Measurements from ENCODE around the gene CAP2.
"Not testable (repeated sequence)": the region's sequence is repeated elsewhere in the genome, so short reads cannot be mapped to it uniquely, and the experiment has no call there.

The CAP2 gene

GRCh38 chr6:17585766-17586490 is 192.5 kb downstream of the CAP2 start:
- no peak overlapping the region for H2AK5ac ChIP-seq (ENCODE audit: low read length)
- no peaks in the 10 kb centered on the region for H3K79me1 ChIP-seq (ENCODE audit: low read length)
- no peak overlapping the region for H3K4ac ChIP-seq (ENCODE audit: low read depth, low read length)
- peak; percentile 4 to 45 for DNase-seq
- no peak overlapping the region for H2BK5ac ChIP-seq (ENCODE audit: low read depth, low read length, poor library complexity)
- H2AFZ ChIP-seq (ENCODE audit: insufficient read depth, low read length, poor library complexity): no peak overlapping the region
- no peaks in the 10 kb centered on the region for H3K9me3 ChIP-seq (ENCODE audit: insufficient read depth, low read depth, low read length)
- no peak overlapping the region for H3K23ac ChIP-seq (ENCODE audit: low read length)
- no peak overlapping the region for H2BK12ac ChIP-seq (ENCODE audit: low read length)
- H3K27me3 ChIP-seq (ENCODE audit: insufficient read depth, low read length): no peaks in the 10 kb centered on the region
- H3K4me2 ChIP-seq (ENCODE audit: low read length): no peak overlapping the region
- H3K9ac ChIP-seq (ENCODE audit: low read length): no peak overlapping the region
- H4K8ac ChIP-seq (ENCODE audit: low read depth, low read length): no peak overlapping the region
- no peaks in the 10 kb centered on the region for H3K36me3 ChIP-seq (ENCODE audit: control insufficient read depth in 1 of 2, insufficient read depth in 2 of 2, low read length in 2 of 2)
- WGBS (ENCODE audit: extremely low coverage, insufficient coverage, insufficient read length): no CpG with 5 or more reads among the region's 7 CpGs
- H4K91ac ChIP-seq (ENCODE audit: low read depth, low read length): no peak overlapping the region
- no peak overlapping the region for H4K12ac ChIP-seq (ENCODE audit: low read depth, low read length)
- no peak overlapping the region for H3K18ac ChIP-seq (ENCODE audit: low read length)
- peaks cover 0 to 2% of the 10 kb centered on the region in 2 experiments for H3K4me1 ChIP-seq (ENCODE audit: control insufficient read depth in 1 of 2, insufficient read depth in 2 of 2, low read length in 2 of 2)
- no peak overlapping the region for H3K27ac ChIP-seq (ENCODE audit: low read depth, low read length)
- no peak overlapping the region for H3K4me3 ChIP-seq (ENCODE audit: low read depth, low read length)
- H2BK120ac ChIP-seq (ENCODE audit: insufficient read depth, low read length, poor library complexity): no peak overlapping the region
- H3K79me2 ChIP-seq (ENCODE audit: control insufficient read depth, insufficient read depth, low read length, poor library complexity): no peaks in the 10 kb centered on the region
- H3K14ac ChIP-seq (ENCODE audit: low read length): no peak overlapping the region

GRCh38 chr6:17586623-17587022 is 193.2 kb downstream of the CAP2 start:
- H3K27ac ChIP-seq (ENCODE audit: low read depth, low read length); H3K9ac ChIP-seq (ENCODE audit: low read length); H3K4me2 ChIP-seq (ENCODE audit: low read length); H3K79me1 ChIP-seq (ENCODE audit: low read length); H2AFZ ChIP-seq (ENCODE audit: insufficient read depth, low read length, poor library complexity); H3K4me3 ChIP-seq (ENCODE audit: low read depth, low read length); H2AK5ac ChIP-seq (ENCODE audit: low read length); H3K4me1 ChIP-seq (ENCODE audit: control insufficient read depth in 1 of 2, insufficient read depth in 2 of 2, low read length in 2 of 2); H4K91ac ChIP-seq (ENCODE audit: low read depth, low read length); H3K18ac ChIP-seq (ENCODE audit: low read length); H3K36me3 ChIP-seq (ENCODE audit: control insufficient read depth in 1 of 2, insufficient read depth in 2 of 2, low read length in 2 of 2); H3K23ac ChIP-seq (ENCODE audit: low read length); H2BK5ac ChIP-seq (ENCODE audit: low read depth, low read length, poor library complexity); H2BK120ac ChIP-seq (ENCODE audit: insufficient read depth, low read length, poor library complexity); H4K8ac ChIP-seq (ENCODE audit: low read depth, low read length); H3K27me3 ChIP-seq (ENCODE audit: insufficient read depth, low read length); H3K4ac ChIP-seq (ENCODE audit: low read depth, low read length); DNase-seq; H3K9me3 ChIP-seq (ENCODE audit: insufficient read depth, low read depth, low read length); H3K14ac ChIP-seq (ENCODE audit: low read length); H2BK12ac ChIP-seq (ENCODE audit: low read length); H4K12ac ChIP-seq (ENCODE audit: low read depth, low read length); H3K79me2 ChIP-seq (ENCODE audit: control insufficient read depth, insufficient read depth, low read length, poor library complexity): not testable (repeated sequence)
- 99% methylated on average over 8 of the region's 13 CpGs for WGBS (ENCODE audit: extremely low coverage, insufficient coverage, insufficient read length)

DNA sequence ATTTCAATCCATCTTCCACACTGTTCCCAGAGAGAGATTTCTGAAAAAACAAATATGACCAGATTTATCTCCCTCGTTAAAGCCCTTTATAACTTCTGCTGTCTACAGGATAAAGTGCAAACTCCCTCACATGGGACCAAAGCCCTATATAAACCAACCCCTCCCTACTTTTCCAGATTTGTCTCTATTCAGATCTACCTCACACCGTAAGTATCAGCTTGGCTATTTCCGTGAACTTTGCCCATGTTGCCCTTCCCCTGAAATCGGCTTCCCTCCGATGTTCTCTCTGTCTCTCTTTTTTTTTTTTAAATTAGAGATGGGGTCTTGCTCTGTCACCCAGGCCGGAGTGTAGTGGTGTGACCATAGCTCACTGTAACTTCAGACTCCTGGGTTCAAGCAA is 194.6 kb downstream of the CAP2 start:
- no peak overlapping the region for H2BK12ac ChIP-seq (ENCODE audit: low read length)
- no CpG with 5 or more reads among the region's 6 CpGs for WGBS (ENCODE audit: extremely low coverage, insufficient coverage, insufficient read length)
- no peak for DNase-seq

GRCh38 chr6:17589406-17590096 is 196.2 kb downstream of the CAP2 start:
- Histone ChIP-seq H3K36me3 (ENCODE audit: control insufficient read depth in 1 of 2, insufficient read depth in 2 of 2, low read length in 2 of 2) (no peaks in the 10 kb centered on the region), H3K4me1 (ENCODE audit: control insufficient read depth in 1 of 2, insufficient read depth in 2 of 2, low read length in 2 of 2) (peaks cover 0 to 2% of the 10 kb centered on the region in 2 experiments), H3K27me3 (ENCODE audit: insufficient read depth, low read length) (no peaks in the 10 kb centered on the region), H2BK12ac (ENCODE audit: low read length) (no peak overlapping the region), H4K8ac (ENCODE audit: low read depth, low read length) (no peak overlapping the region), H3K14ac (ENCODE audit: low read length) (no peak overlapping the region), H3K27ac (ENCODE audit: low read depth, low read length) (no peak overlapping the region), H2BK5ac (ENCODE audit: low read depth, low read length, poor library complexity) (no peak overlapping the region), H3K4ac (ENCODE audit: low read depth, low read length) (no peak overlapping the region), H2AFZ (ENCODE audit: insufficient read depth, low read length, poor library complexity) (no peak overlapping the region), H4K91ac (ENCODE audit: low read depth, low read length) (no peak overlapping the region), H3K79me2 (ENCODE audit: control insufficient read depth, insufficient read depth, low read length, poor library complexity) (no peaks in the 10 kb centered on the region), H3K23ac (ENCODE audit: low read length) (no peak overlapping the region), H3K9me3 (ENCODE audit: insufficient read depth, low read depth, low read length) (no peaks in the 10 kb centered on the region), H3K4me3 (ENCODE audit: low read depth, low read length) (no peak overlapping the region), H3K18ac (ENCODE audit: low read length) (no peak overlapping the region), H3K4me2 (ENCODE audit: low read length) (no peak overlapping the region), H3K79me1 (ENCODE audit: low read length) (no peaks in the 10 kb centered on the region), H3K9ac (ENCODE audit: low read length) (no peak overlapping the region), H4K12ac (ENCODE audit: low read depth, low read length) (no peak overlapping the region), H2AK5ac (ENCODE audit: low read length) (no peak overlapping the region), H2BK120ac (ENCODE audit: insufficient read depth, low read length, poor library complexity) (no peak overlapping the region)
- DNase-seq: peak; percentile 97 to 99
- WGBS (ENCODE audit: extremely low coverage, insufficient coverage, insufficient read length): no CpG with 5 or more reads among the region's 5 CpGs

More for the DNA sequence above, 194.6 kb downstream of the CAP2 start:
- H3K9me3 ChIP-seq (ENCODE audit: insufficient read depth, low read depth, low read length): no peaks in the 10 kb centered on the region
- no peak overlapping the region for H2BK120ac ChIP-seq (ENCODE audit: insufficient read depth, low read length, poor library complexity)
- no peaks in the 10 kb centered on the region for H3K79me2 ChIP-seq (ENCODE audit: control insufficient read depth, insufficient read depth, low read length, poor library complexity)
- peaks cover 0 to 2% of the 10 kb centered on the region in 2 experiments for H3K4me1 ChIP-seq (ENCODE audit: control insufficient read depth in 1 of 2, insufficient read depth in 2 of 2, low read length in 2 of 2)
- H3K27me3 ChIP-seq (ENCODE audit: insufficient read depth, low read length): no peaks in the 10 kb centered on the region
- no peak overlapping the region for H3K23ac ChIP-seq (ENCODE audit: low read length)
- H3K14ac ChIP-seq (ENCODE audit: low read length): no peak overlapping the region
- no peak overlapping the region for H3K4ac ChIP-seq (ENCODE audit: low read depth, low read length)
- H2AFZ ChIP-seq (ENCODE audit: insufficient read depth, low read length, poor library complexity): no peak overlapping the region
- no peak overlapping the region for H3K4me2 ChIP-seq (ENCODE audit: low read length)
- H3K36me3 ChIP-seq (ENCODE audit: control insufficient read depth in 1 of 2, insufficient read depth in 2 of 2, low read length in 2 of 2): no peaks in the 10 kb centered on the region
- no peak overlapping the region for H2BK5ac ChIP-seq (ENCODE audit: low read depth, low read length, poor library complexity)
- no peak overlapping the region for H4K91ac ChIP-seq (ENCODE audit: low read depth, low read length)
- no peaks in the 10 kb centered on the region for H3K79me1 ChIP-seq (ENCODE audit: low read length)
- H3K27ac ChIP-seq (ENCODE audit: low read depth, low read length): no peak overlapping the region
- no peak overlapping the region for H3K9ac ChIP-seq (ENCODE audit: low read length)
- H4K12ac ChIP-seq (ENCODE audit: low read depth, low read length): no peak overlapping the region
- no peak overlapping the region for H2AK5ac ChIP-seq (ENCODE audit: low read length)
- H3K18ac ChIP-seq (ENCODE audit: low read length): no peak overlapping the region
- H4K8ac ChIP-seq (ENCODE audit: low read depth, low read length): no peak overlapping the region
- H3K4me3 ChIP-seq (ENCODE audit: low read depth, low read length): no peak overlapping the region

All from trophoblast cell (in vitro differentiated cells and primary cell).